Esophagus muscularis mucosa (tissue), 4 donors: ENCODE data around the gene SLC4A11. TPM values are rescaled to one million over a fixed set of nuclear protein-coding genes. Genes with fewer than 3 reads are reported as not detected.

Experiments
- DNase-seq: peaks from one replicate; pipeline ENCODE4 v3.0.0-alpha.2; 2017; ENCODE audit errors: extremely low spot score
- H3K27ac ChIP-seq, 4 donors: fragments of 200-600 bp; sonication (generic); replicated peaks in 1 of 4; 1 replicate in 3 of 4; 2 replicates in 1 of 4; pipeline ENCODE4 v1.5.1; 2016 to 2019; ENCODE audit warnings: mild to moderate bottlenecking in 1 of 4
- H3K27me3 ChIP-seq, 4 donors: fragments of 200-600 bp; sonication (generic); one replicate each; pipeline versions ENCODE4 v1.5.1 to v1.6.0; 2016 to 2019
- H3K36me3 ChIP-seq, 4 donors: fragments of 200-600 bp; sonication (generic); one replicate each; pipeline ENCODE4 v1.5.1; 2016 to 2019
- H3K4me1 ChIP-seq, 4 donors: fragments of 200-600 bp; sonication (generic); one replicate each; pipeline ENCODE4 v1.5.1; 2016 to 2019
- H3K4me3 ChIP-seq, 4 donors: fragments of 200-600 bp; sonication (generic); 1 replicate in 2 of 4; 2 replicates in 2 of 4; pipeline ENCODE4 v1.5.1; 2016 to 2019; ENCODE audit warnings: mild to moderate bottlenecking in 4 of 4, moderate library complexity in 1 of 4
- H3K9me3 ChIP-seq, 4 donors: fragments of 200-600 bp; sonication (generic); 1 replicate in 3 of 4; 2 replicates in 1 of 4; pipeline ENCODE4 v1.5.1; 2016 to 2019
- CTCF ChIP-seq, 3 experiments: fragments of 200-600 bp in 2 of 3; fragments of 450-650 bp in 1 of 3; sonication (generic) in 2 of 3; IDR thresholded peaks; one replicate each; pipeline ENCODE4 v1.5.1; 2017 to 2019; ENCODE audit warnings: antibody characterized with exemption in 3 of 3, mild to moderate bottlenecking in 2 of 3, moderate library complexity in 1 of 3
- EP300 ChIP-seq: sonication (generic); formaldehyde crosslinking; IDR thresholded peaks from one replicate; pipeline ENCODE4 v1.6.1; 2017; ENCODE audit warnings: antibody characterized with exemption
- POLR2A ChIP-seq: fragments of 450-650 bp; IDR thresholded peaks from one replicate; pipeline ENCODE4 v1.6.1; 2017; ENCODE audit warnings: antibody characterized with exemption, moderate library complexity, mild to moderate bottlenecking, low read depth
- POLR2AphosphoS5 ChIP-seq, 2 donors: sonication (generic); formaldehyde crosslinking; IDR thresholded peaks; one replicate each; pipeline ENCODE4 v1.6.1; 2017; ENCODE audit warnings: antibody characterized with exemption in 2 of 2
- WGBS: methylation state at CpG from one replicate; pipeline ENCODE4 v1.1.5; 2018; 5-methylcytosine and 5-hydroxymethylcytosine counted together
- intact Hi-C: fragments of 100-400 bp; cut with DNase I; formaldehyde crosslinking; loops from one replicate; pipeline ENCODE4 v1.15.1; 2023
- total RNA-seq, 4 donors: library from RNA; depleted of rRNA; stranded (reverse); fragments of >200 nt; gene quantifications; one replicate each; pipeline versions ENCODE4 v1.1.0 to v1.2.1, GENCODE V29; 2016

The SLC4A11 gene
- total RNA-seq, result under 1 TPM in 2 of 4 donors, not detected in 2; 0.11 to 0.32 TPM

GRCh38 chr20:3239026-3239866 is at the start of gene SLC4A11:
SLC4A11 (minus strand) TSS chr20:3239190; CDS start chr20:3239137, 53 bp downstream.
- no peak for DNase-seq
- intact Hi-C loops, result no loop called here

GRCh38 chr20:3283222-3283820 is 44.3 kb upstream of the SLC4A11 start:
- Histone ChIP-seq H3K36me3 (peaks cover 51 to 93% (median 84%) of the 10 kb centered on the region in 4 donors), H3K4me3 (no peak overlapping the region), H3K27ac (no peak overlapping the region), H3K9me3 (no peaks in the 10 kb centered on the region), H3K27me3 (no peaks in the 10 kb centered on the region), H3K4me1 (no peaks in the 10 kb centered on the region)
- TF ChIP-seq CTCF (IDR thresholded peaks at IDR 0.05) (no peak), POLR2A (no peak), POLR2AphosphoS5 (IDR thresholded peaks at IDR 0.05) (no peak), EP300 (no peak)
- 97% methylated on average over 6 of the region's 7 CpGs for WGBS
- intact Hi-C loops, result no loop called here
- DNase-seq, result no peak

More at GRCh38 chr20:3239026-3239866, at the start of gene SLC4A11:
- Histone ChIP-seq H3K4me1 (peaks cover 20 to 30% (median 28%) of the 10 kb centered on the region in 4 donors), H3K4me3 (peak within 1 kb of the TSS; percentile 63 to 80 (median 69)), H3K36me3 (no peaks in the 10 kb centered on the region), H3K27me3 (peaks cover 7 to 99% (median 29%) of the 10 kb centered on the region in 4 donors), H3K27ac (peak within 1 kb of the TSS in 1 of 4 donors; percentile 3), H3K9me3 (no peaks in the 10 kb centered on the region)
- 0% methylated on average over 9 of the region's 107 CpGs for WGBS
- TF ChIP-seq CTCF (IDR thresholded peaks at IDR 0.05) (no peak), EP300 (no peak), POLR2A (no peak), POLR2AphosphoS5 (IDR thresholded peaks at IDR 0.05) (no peak)

GRCh38 chr20:3282271-3283221 is 43.6 kb upstream of the SLC4A11 start:
- Histone ChIP-seq H3K27me3 (no peaks in the 10 kb centered on the region), H3K27ac (no peak overlapping the region), H3K4me3 (no peak overlapping the region), H3K4me1 (no peaks in the 10 kb centered on the region), H3K9me3 (no peaks in the 10 kb centered on the region), H3K36me3 (peaks cover 49 to 93% (median 84%) of the 10 kb centered on the region in 4 donors)
- intact Hi-C loops, result no loop called here
- WGBS, result 92% methylated on average over 6 of the region's 6 CpGs
- TF ChIP-seq POLR2AphosphoS5 (IDR thresholded peaks at IDR 0.05) (no peak), CTCF (IDR thresholded peaks at IDR 0.05) (no peak), POLR2A (no peak)
- no peak for DNase-seq

GRCh38 chr20:3281437-3281836 is 42.4 kb upstream of the SLC4A11 start:
- H3K4me3 ChIP-seq, result no peak overlapping the region
- no peaks in the 10 kb centered on the region for H3K4me1 ChIP-seq
- no peaks in the 10 kb centered on the region for H3K9me3 ChIP-seq
- no peak for DNase-seq
- intact Hi-C loops, result no loop called here
- H3K27me3 ChIP-seq, result no peaks in the 10 kb centered on the region
- peaks cover 43 to 93% (median 84%) of the 10 kb centered on the region in 4 donors for H3K36me3 ChIP-seq
- TF ChIP-seq EP300, result no peak
- no peak for TF ChIP-seq POLR2AphosphoS5 (IDR thresholded peaks at IDR 0.05)
- TF ChIP-seq CTCF (IDR thresholded peaks at IDR 0.05), result no peak
- no peak for TF ChIP-seq POLR2A
- H3K27ac ChIP-seq, result no peak overlapping the region
